Skeletal muscle cell (primary cell): Measurements from ENCODE around the gene TFEB.
"Not testable (repeated sequence)": the region's sequence is repeated elsewhere in the genome, so short reads cannot be mapped to it uniquely, and the experiment has no call there.

ENCODE experiments used
- DNase-seq: peaks from one replicate; pipeline ENCODE4 v3.0.0-alpha.2; 2010; ENCODE audit warnings: low read depth
- H3K4me3 ChIP-seq: 2 replicates; pipeline ENCODE4 v1.5.1; 2011; ENCODE audit warnings: low read depth, mild to moderate bottlenecking, control low read depth, low read length, moderate library complexity

TFEB gene

GRCh38 chr6:41767112-41767833 lies 31.9 kb upstream of the TFEB start:
- no peak for DNase-seq
- H3K4me3 ChIP-seq, result no peak overlapping the region

- not testable (repeated sequence) for H3K4me3 ChIP-seq, DNase-seq
These were observed 30.7 kb upstream of the TFEB start for GRCh38 chr6:41766043-41766664.

GRCh38 chr6:41763470-41763869 lies 28.1 kb upstream of the TFEB start:
- H3K4me3 ChIP-seq, result no peak overlapping the region
- no peak for DNase-seq

- DNase-seq, result no peak
- no peak overlapping the region for H3K4me3 ChIP-seq
These were observed 24.6 kb upstream of the TFEB start for GRCh38 chr6:41759905-41760579.

GRCh38 chr6:41759106-41759904 lies 23.9 kb upstream of the TFEB start:
- no peak for DNase-seq
- no peak overlapping the region for H3K4me3 ChIP-seq

- no peak for DNase-seq
These were observed 23.2 kb upstream of the TFEB start for GRCh38 chr6:41758641-41759035.

GRCh38 chr6:41757931-41758640 lies 22.7 kb upstream of the TFEB start:
- H3K4me3 ChIP-seq, result no peak overlapping the region
- no peak for DNase-seq

More at GRCh38 chr6:41758641-41759035, 23.2 kb upstream of the TFEB start:
- H3K4me3 ChIP-seq, result no peak overlapping the region

- H3K4me3 ChIP-seq, result no peak overlapping the region
- no peak for DNase-seq
These were observed 21.9 kb upstream of the TFEB start for GRCh38 chr6:41757271-41757670.

GRCh38 chr6:41756354-41756753 lies 20.9 kb upstream of the TFEB start:
- DNase-seq, result no peak
- no peak overlapping the region for H3K4me3 ChIP-seq

GRCh38 chr6:41755895-41756294 lies 20.5 kb upstream of the TFEB start:
- H3K4me3 ChIP-seq, result no peak overlapping the region
- DNase-seq, result no peak

- DNase-seq, result no peak
- H3K4me3 ChIP-seq, result no peak overlapping the region
These were observed 15.0 kb upstream of the TFEB start for GRCh38 chr6:41750374-41750773.

GRCh38 chr6:41748542-41748941 lies 13.1 kb upstream of the TFEB start:
- no peak overlapping the region for H3K4me3 ChIP-seq
- DNase-seq, result no peak

GRCh38 chr6:41748102-41748477 lies 12.7 kb upstream of the TFEB start:
- no peak overlapping the region for H3K4me3 ChIP-seq
- DNase-seq, result no peak

- H3K4me3 ChIP-seq, result no peak within 1 kb of the TSS
- DNase-seq, result no peak
These were observed 12.1 kb upstream of the TFEB start, which contains the start of gene PGC for GRCh38 chr6:41747256-41748101. TSS of gene PGC (minus strand) at chr6:41747397. CDS start at chr6:41747334, 63 bp downstream.

GRCh38 chr6:41746107-41746506 lies 10.7 kb upstream of the TFEB start:
- DNase-seq, result no peak

GRCh38 chr6:41744236-41744787 lies 8.9 kb upstream of the TFEB start:
- no peak overlapping the region for H3K4me3 ChIP-seq
- DNase-seq, result no peak

More at GRCh38 chr6:41746107-41746506, 10.7 kb upstream of the TFEB start:
- no peak overlapping the region for H3K4me3 ChIP-seq

- H3K4me3 ChIP-seq, result no peak overlapping the region
- no peak for DNase-seq
These were observed 8.2 kb upstream of the TFEB start for GRCh38 chr6:41743406-41744235.
